ENCODE results near the gene RPN2. TPM values are rescaled to one million over a fixed set of nuclear protein-coding genes. Genes with fewer than 3 reads are reported as not detected.

RPN2 gene
- total and polyA plus RNA-seq, 10 donors = 45.7 to 161 (median 129) TPM

DNA sequence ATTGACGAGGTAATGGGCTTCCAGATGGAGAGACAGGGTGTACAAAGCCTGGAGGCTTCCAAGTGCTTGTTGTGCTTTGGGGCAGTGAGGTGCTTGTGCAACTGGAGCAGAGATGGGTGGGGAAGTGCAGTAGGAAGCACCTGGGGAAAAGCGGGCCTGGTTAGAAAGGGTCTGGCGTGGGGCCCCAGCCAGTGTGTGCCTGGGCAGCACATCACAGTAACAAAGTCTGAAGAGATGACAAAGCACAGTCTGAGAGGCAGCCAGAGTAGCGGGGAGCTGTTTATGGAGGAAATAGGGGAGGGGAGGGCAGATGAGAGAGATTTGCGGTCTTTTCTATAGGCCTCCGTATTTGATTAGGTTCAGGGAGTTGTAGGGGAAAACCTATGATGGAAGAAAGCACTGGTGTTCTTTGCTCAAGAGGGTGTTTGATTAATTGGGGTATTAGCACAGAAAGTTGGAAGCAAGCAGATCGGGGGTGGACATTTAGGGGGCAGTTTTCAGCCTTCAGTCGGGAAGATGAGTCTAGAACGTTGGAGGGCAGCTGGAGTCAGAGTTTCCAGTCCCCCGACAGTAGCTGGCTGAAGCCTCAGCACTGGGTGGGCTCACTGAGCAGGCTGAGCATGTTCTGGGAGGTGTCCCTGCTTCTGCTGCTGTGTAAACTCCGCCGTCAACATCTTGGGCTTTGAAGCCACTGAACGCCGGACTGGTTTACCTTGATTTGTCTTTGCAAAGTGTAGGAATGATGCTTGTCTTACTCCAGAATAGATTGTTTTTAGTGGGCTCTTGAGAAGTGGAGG is 15.7 kb downstream of the RPN2 start:
- Histone ChIP-seq H3K27me3 (replicated peaks in 1 of 7) (no peaks in the 10 kb centered on the region), H3K36me3 (peaks cover 11 to 74% (median 28%) of the 10 kb centered on the region in 6 donors), H3K9me3 (no peaks in the 10 kb centered on the region), H3K27ac (peak overlapping the region in 2 of 8 donors; percentile 9 to 26), H3K4me3 (no peak overlapping the region), H3K4me1 (peaks cover 6 to 80% (median 50%) of the 10 kb centered on the region in 6 donors)
- intact Hi-C loops (cut with DNase I; ENCODE audit: low total_unique reads) = loop anchor here (5.0 to 10.0 kb wide), 2 partner anchors 190 to 332 kb away; partner anchors contain the start of gene BLCAP
- no peak for DNase-seq
- TF ChIP-seq POLR2AphosphoS5 (IDR thresholded peaks at IDR 0.05) (no peak), POLR2A (IDR thresholded peaks at IDR 0.05) (no peak)
- TF ChIP-seq, protein P1, sequence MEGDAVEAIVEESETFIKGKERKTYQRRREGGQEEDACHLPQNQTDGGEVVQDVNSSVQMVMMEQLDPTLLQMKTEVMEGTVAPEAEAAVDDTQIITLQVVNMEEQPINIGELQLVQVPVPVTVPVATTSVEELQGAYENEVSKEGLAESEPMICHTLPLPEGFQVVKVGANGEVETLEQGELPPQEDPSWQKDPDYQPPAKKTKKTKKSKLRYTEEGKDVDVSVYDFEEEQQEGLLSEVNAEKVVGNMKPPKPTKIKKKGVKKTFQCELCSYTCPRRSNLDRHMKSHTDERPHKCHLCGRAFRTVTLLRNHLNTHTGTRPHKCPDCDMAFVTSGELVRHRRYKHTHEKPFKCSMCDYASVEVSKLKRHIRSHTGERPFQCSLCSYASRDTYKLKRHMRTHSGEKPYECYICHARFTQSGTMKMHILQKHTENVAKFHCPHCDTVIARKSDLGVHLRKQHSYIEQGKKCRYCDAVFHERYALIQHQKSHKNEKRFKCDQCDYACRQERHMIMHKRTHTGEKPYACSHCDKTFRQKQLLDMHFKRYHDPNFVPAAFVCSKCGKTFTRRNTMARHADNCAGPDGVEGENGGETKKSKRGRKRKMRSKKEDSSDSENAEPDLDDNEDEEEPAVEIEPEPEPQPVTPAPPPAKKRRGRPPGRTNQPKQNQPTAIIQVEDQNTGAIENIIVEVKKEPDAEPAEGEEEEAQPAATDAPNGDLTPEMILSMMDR (IDR thresholded peaks at IDR 0.05 in 8 of 11, conservative IDR thresholded peaks at IDR 0.05 in 3 of 11) = no peak
- 41 to 50% (median 48%) methylated on average over 14 of the region's 14 CpGs for WGBS, 5 donors

DNA sequence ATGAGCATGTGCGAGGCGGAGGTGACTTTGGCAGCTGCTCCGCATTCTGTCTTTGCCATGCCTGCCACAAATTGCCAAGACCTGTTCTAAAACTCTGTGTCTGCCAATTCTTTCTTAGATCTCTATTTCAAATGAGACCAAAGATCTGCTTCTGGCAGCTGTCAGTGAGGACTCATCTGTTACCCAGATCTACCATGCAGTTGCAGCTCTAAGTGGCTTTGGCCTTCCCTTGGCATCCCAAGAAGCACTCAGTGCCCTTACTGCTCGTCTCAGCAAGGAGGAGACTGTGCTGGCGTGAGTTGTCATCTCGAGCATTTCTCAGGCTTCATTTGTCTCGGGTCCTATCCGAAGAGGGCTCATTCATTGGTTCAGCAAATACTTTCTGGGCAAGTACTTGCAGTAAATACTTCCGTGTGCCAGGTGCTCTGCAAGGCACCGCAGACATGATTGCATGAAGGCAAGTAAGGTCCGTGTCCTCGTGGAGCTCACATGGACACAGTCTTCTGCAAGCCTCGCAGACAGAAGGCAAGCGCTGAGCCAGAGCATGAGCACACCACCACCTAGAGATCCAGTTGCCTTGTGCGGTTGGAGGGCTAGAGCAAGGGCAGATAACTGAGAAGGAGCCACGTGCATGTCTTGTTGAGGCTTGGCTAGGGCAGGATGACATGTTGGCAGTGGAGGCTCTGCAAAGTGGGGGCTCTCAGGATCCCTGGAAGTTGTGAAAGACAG is 20.0 kb downstream of the RPN2 start:
- TF ChIP-seq POLR2A (IDR thresholded peaks at IDR 0.05) = no peak
- TF ChIP-seq POLR2AphosphoS5 (IDR thresholded peaks at IDR 0.05) = peak in 1 of 3 donors; percentile 12

DNA sequence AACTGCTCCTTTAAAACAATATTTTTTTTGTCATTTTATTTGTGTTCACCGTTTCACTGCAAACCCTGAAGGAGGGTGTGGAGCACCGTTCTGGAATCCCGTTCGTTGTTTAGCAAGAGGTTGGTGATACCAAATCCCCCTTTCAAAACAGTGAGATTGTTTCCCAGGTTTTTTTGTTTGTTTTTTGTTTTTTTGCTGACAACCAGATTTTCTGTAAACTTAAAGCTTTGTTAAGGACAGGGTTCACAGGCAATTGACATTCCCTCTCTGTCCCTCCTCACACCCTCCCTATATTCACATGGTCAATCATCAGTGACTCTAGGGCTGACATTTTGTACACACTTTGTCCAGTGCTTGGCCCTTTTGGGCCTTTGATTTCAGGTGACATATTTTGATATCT is 21.2 kb downstream of the RPN2 start:
- H3K9me3 ChIP-seq = no peaks in the 10 kb centered on the region
- peaks cover 0 to 34% (median 11%) of the 10 kb centered on the region in 6 donors for H3K4me1 ChIP-seq
- peaks cover 23 to 94% (median 68%) of the 10 kb centered on the region in 6 donors for H3K36me3 ChIP-seq
- DNase-seq = no peak
- H3K27me3 ChIP-seq (replicated peaks in 1 of 7) = no peaks in the 10 kb centered on the region
- no peak overlapping the region for H3K4me3 ChIP-seq
- whole genome bisulfite sequencing, 5 donors = 96 to 98% (median 96%) methylated on average over 4 of the region's 4 CpGs
- H3K27ac ChIP-seq = no peak overlapping the region
- intact Hi-C loops (cut with DNase I; ENCODE audit: low total_unique reads) = no loop called here
- TF ChIP-seq, protein P1 (IDR thresholded peaks at IDR 0.05 in 8 of 11, conservative IDR thresholded peaks at IDR 0.05 in 3 of 11) = no peak
- no peak for TF ChIP-seq POLR2AphosphoS5 (IDR thresholded peaks at IDR 0.05)
- TF ChIP-seq POLR2A (IDR thresholded peaks at IDR 0.05) = no peak

More for the DNA sequence above, 20.0 kb downstream of the RPN2 start:
- peaks cover 15 to 84% (median 55%) of the 10 kb centered on the region in 6 donors for H3K36me3 ChIP-seq
- H3K4me3 ChIP-seq = no peak overlapping the region
- H3K4me1 ChIP-seq = peaks cover 0 to 47% (median 23%) of the 10 kb centered on the region in 6 donors
- intact Hi-C loops (cut with DNase I; ENCODE audit: low total_unique reads) = loop anchor here (5.0 to 10.0 kb wide), 2 partner anchors 186 to 328 kb away; partner anchors contain the start of gene BLCAP
- no peak overlapping the region for H3K27ac ChIP-seq
- no peaks in the 10 kb centered on the region for H3K27me3 ChIP-seq (replicated peaks in 1 of 7)
- no peak for DNase-seq
- WGBS, 5 donors = 89 to 93% (median 89%) methylated on average over 15 to 16 of the region's 16 CpGs
- no peaks in the 10 kb centered on the region for H3K9me3 ChIP-seq

DNA sequence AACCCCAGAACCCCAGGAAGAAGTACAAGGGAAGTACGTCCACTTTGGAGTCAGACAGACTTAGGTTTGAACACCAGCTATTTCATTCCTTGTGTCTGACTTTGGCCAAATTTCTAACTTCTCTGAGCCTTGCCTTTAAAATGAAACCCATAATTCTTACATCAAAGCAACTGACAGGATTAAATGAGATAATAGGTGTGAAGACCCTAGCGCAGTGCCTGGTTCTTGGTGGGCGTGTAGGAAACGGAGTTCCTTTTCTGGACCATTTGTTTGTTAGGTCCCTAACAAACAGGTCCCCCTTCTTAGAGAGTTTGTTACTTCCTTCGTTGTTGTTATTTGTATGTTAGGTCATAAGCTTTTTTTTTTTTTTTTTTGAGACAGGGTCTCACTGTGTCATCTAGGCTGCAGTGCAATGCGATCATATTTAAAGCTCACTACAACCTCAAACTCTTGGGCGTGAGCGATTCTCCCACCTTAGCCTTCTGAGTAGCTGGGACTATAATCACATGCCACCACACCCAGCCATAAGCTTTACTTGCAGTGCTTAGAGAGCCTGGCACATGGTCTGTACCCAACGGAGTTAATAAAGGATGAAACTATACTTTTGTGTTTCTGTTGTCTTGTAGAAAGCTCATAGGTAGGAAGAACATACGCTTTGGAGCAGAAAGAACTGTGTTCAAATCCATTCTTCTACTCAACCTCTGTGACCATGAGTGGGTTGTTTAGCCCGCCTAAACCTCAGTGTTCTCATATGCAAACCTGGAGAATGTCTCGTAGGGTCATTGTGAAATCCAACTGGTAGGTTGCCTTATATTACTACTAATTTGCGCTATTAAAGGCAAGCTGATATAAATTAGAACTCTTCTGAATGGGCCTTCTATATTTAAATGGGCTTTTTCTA is 22.0 kb downstream of the RPN2 start:
- intact Hi-C loops (cut with DNase I; ENCODE audit: low total_unique reads) = no loop called here
- no peak for DNase-seq
- WGBS, 5 donors = 92 to 96% (median 94%) methylated on average over 13 of the region's 13 CpGs

More for the DNA sequence above, 22.0 kb downstream of the RPN2 start:
- Histone ChIP-seq H3K27me3 (replicated peaks in 1 of 7) (no peaks in the 10 kb centered on the region), H3K36me3 (peaks cover 23 to 100% (median 75%) of the 10 kb centered on the region in 6 donors), H3K9me3 (no peaks in the 10 kb centered on the region), H3K4me3 (no peak overlapping the region), H3K4me1 (peaks cover 0 to 27% (median 6%) of the 10 kb centered on the region in 6 donors), H3K27ac (peak overlapping the region in 1 of 8 donors; percentile 9)
- TF ChIP-seq POLR2A (IDR thresholded peaks at IDR 0.05) (no peak), POLR2AphosphoS5 (IDR thresholded peaks at IDR 0.05) (no peak)
- TF ChIP-seq, protein P1 (IDR thresholded peaks at IDR 0.05 in 8 of 11, conservative IDR thresholded peaks at IDR 0.05 in 3 of 11) = no peak
